H9 (cell line): Measurements from ENCODE around the gene LSM11. TPM values are rescaled to one million over a fixed set of nuclear protein-coding genes. Genes with fewer than 3 reads are reported as not detected.

Experiments
- DNase-seq: peaks from one replicate; pipeline ENCODE4 v3.0.0-alpha.2; 2017
- H2AFZ ChIP-seq: one replicate; pipeline ENCODE4 v1.6.1; 2013; ENCODE audit warnings: mild to moderate bottlenecking, low read length, control low read depth, moderate library complexity
- H2AK5ac ChIP-seq: 2 replicates; pipeline ENCODE4 v1.6.1; 2013; ENCODE audit warnings: low read length, control low read depth, mixed read lengths; ENCODE audit not compliant: insufficient read length
- H2BK120ac ChIP-seq: one replicate; pipeline ENCODE4 v1.6.1; 2013; ENCODE audit warnings: low read depth, mild to moderate bottlenecking, low read length, control low read depth, inconsistent platforms; ENCODE audit not compliant: poor library complexity, severe bottlenecking
- H2BK12ac ChIP-seq: 2 replicates; pipeline ENCODE4 v1.6.1; 2013; ENCODE audit warnings: low read length, control low read depth, mixed read lengths, low read depth; ENCODE audit not compliant: insufficient read length
- H2BK15ac ChIP-seq: 2 replicates; pipeline ENCODE4 v1.6.1; 2013; ENCODE audit warnings: low read depth, low read length, control low read depth
- H2BK20ac ChIP-seq: one replicate; pipeline ENCODE4 v1.6.1; 2013; ENCODE audit warnings: low read depth, mild to moderate bottlenecking, low read length, control low read depth, inconsistent platforms; ENCODE audit not compliant: poor library complexity, severe bottlenecking
- H2BK5ac ChIP-seq: 2 replicates; pipeline ENCODE4 v1.6.1; 2013; ENCODE audit warnings: low read length, control low read depth, mixed read lengths; ENCODE audit not compliant: insufficient read length
- H3K14ac ChIP-seq: 2 replicates; pipeline ENCODE4 v1.6.1; 2013; ENCODE audit warnings: low read length, control low read depth; ENCODE audit not compliant: insufficient read depth
- H3K18ac ChIP-seq: 2 replicates; pipeline ENCODE4 v1.6.1; 2013; ENCODE audit warnings: low read depth, mild to moderate bottlenecking, mixed read lengths, low read length, control low read depth; ENCODE audit not compliant: insufficient read length
- H3K23ac ChIP-seq: 2 replicates; pipeline ENCODE4 v1.6.1; 2013; ENCODE audit warnings: low read length, control low read depth, mixed read lengths, low read depth; ENCODE audit not compliant: insufficient read length
- H3K23me2 ChIP-seq: 2 replicates; pipeline ENCODE4 v1.6.1; 2013; ENCODE audit warnings: low read depth, mild to moderate bottlenecking, mixed read lengths, low read length, control low read depth; ENCODE audit not compliant: insufficient read length, poor library complexity, severe bottlenecking
- H3K27ac ChIP-seq: 2 replicates; pipeline ENCODE4 v1.5.1; 2013; ENCODE audit warnings: low read length, control low read depth, mixed read lengths, low read depth; ENCODE audit not compliant: insufficient read length
- H3K27me3 ChIP-seq: 2 replicates; pipeline ENCODE4 v1.6.1; 2013; ENCODE audit warnings: low read length, control low read depth, inconsistent platforms; ENCODE audit not compliant: insufficient read depth
- H3K4ac ChIP-seq: 2 replicates; pipeline ENCODE4 v1.6.1; 2013; ENCODE audit warnings: low read depth, mild to moderate bottlenecking, control low read depth, inconsistent platforms, low read length, moderate library complexity
- H3K4me1 ChIP-seq: 2 replicates; pipeline ENCODE4 v1.6.1; 2013; ENCODE audit warnings: low read length, control low read depth, inconsistent platforms; ENCODE audit not compliant: insufficient read depth
- H3K4me2 ChIP-seq: 2 replicates; pipeline ENCODE4 v1.6.1; 2013; ENCODE audit warnings: low read length, control low read depth, mixed read lengths; ENCODE audit not compliant: insufficient read length, insufficient read depth
- H3K56ac ChIP-seq: 2 replicates; pipeline ENCODE4 v1.6.1; 2013; ENCODE audit warnings: low read depth, mild to moderate bottlenecking, mixed read lengths, low read length, control low read depth; ENCODE audit not compliant: insufficient read length
- H3K79me1 ChIP-seq: 2 replicates; pipeline ENCODE4 v1.6.1; 2013; ENCODE audit warnings: low read depth, mild to moderate bottlenecking, moderate library complexity, low read length, control low read depth, inconsistent platforms; ENCODE audit not compliant: insufficient read depth, poor library complexity, severe bottlenecking
- H3K79me2 ChIP-seq: 2 replicates; pipeline ENCODE4 v1.6.1; 2013; ENCODE audit warnings: low read length, control low read depth, inconsistent platforms; ENCODE audit not compliant: insufficient read depth
- H3K9ac ChIP-seq: 2 replicates; pipeline ENCODE4 v1.6.1; 2013; ENCODE audit warnings: low read length, control low read depth, mixed read lengths; ENCODE audit not compliant: insufficient read length; ENCODE audit errors: extremely low read depth
- H3K9me3 ChIP-seq: one replicate; pipeline ENCODE4 v1.6.1; 2013; ENCODE audit warnings: low read depth, low read length, inconsistent platforms; ENCODE audit not compliant: control insufficient read depth
- H3T11ph ChIP-seq: one replicate; pipeline ENCODE4 v1.6.1; 2013; ENCODE audit warnings: mild to moderate bottlenecking, low read length, control low read depth, inconsistent platforms
- H4K20me1 ChIP-seq: one replicate; pipeline ENCODE4 v1.6.1; 2013; ENCODE audit not compliant: control insufficient read depth, insufficient read length, insufficient read depth
- H4K5ac ChIP-seq: 2 replicates; pipeline ENCODE4 v1.6.1; 2013; ENCODE audit warnings: low read depth, mild to moderate bottlenecking, mixed read lengths, low read length, control low read depth; ENCODE audit not compliant: insufficient read length
- H4K8ac ChIP-seq: replicated peaks from 2 replicates; pipeline ENCODE4 v1.6.1; 2013; ENCODE audit warnings: low read length, control low read depth, mixed read lengths, low read depth; ENCODE audit not compliant: insufficient read length
- H4K91ac ChIP-seq: 2 replicates; pipeline ENCODE4 v1.6.1; 2013; ENCODE audit warnings: low read depth, mild to moderate bottlenecking, moderate library complexity, mixed read lengths, low read length, control low read depth; ENCODE audit not compliant: insufficient read length
- H3K27ac Mint-ChIP-seq, 3 experiments: 2 replicates in 2 of 3; 3 replicates in 1 of 3; pipeline ENCODE4 v1.8.0; 2020 to 2021; ENCODE audit warnings: mixed read lengths in 3 of 3, mild to moderate bottlenecking in 1 of 3, moderate library complexity in 1 of 3
- H3K27me3 Mint-ChIP-seq: 2 replicates; pipeline ENCODE4 v1.8.0; 2021; ENCODE audit warnings: low read depth, mild to moderate bottlenecking, moderate library complexity, mixed read lengths
- H3K36me3 Mint-ChIP-seq, 3 experiments: 2 replicates in 2 of 3; 3 replicates in 1 of 3; pipeline ENCODE4 v1.8.0; 2020 to 2021; ENCODE audit warnings: low read depth in 3 of 3, mixed read lengths in 3 of 3; ENCODE audit not compliant: insufficient read depth in 1 of 3
- H3K4me1 Mint-ChIP-seq, 2 experiments: 2 replicates each; pipeline ENCODE4 v1.8.0; 2020; ENCODE audit warnings: mixed read lengths in 2 of 2
- H3K4me3 Mint-ChIP-seq, 2 experiments: 2 replicates in 1 of 2; 3 replicates in 1 of 2; pipeline ENCODE4 v1.8.0; 2020 to 2021; ENCODE audit warnings: mild to moderate bottlenecking in 2 of 2, mixed read lengths in 2 of 2, moderate library complexity in 1 of 2
- H3K9me3 Mint-ChIP-seq, 2 experiments: 2 replicates in 1 of 2; 3 replicates in 1 of 2; pipeline ENCODE4 v1.8.0; 2020; ENCODE audit warnings: mild to moderate bottlenecking in 2 of 2, mixed read lengths in 2 of 2, moderate library complexity in 1 of 2
- WGBS: extraction: QIAGEN DNeasy Blood & Tissue Kit; methylation state at CpG from one replicate; pipeline ENCODE4 v1.1.7; 2013; ENCODE audit warnings: missing lambda C conversion rate, low lambda C conversion rate, mixed read lengths; ENCODE audit not compliant: insufficient read length; ENCODE audit errors: extremely low coverage; 5-methylcytosine and 5-hydroxymethylcytosine counted together
- total RNA-seq: library from RNA; stranded (reverse); gene quantifications from 2 replicates; pipeline ENCODE4 v1.2.1, GENCODE V29; 2021
- TF ChIP-seq, protein P1 (sequence below): fragments of 200-600 bp; sonication (generic); conservative IDR thresholded peaks from 3 replicates; pipeline ENCODE4 v1.8.0; 2021; ENCODE audit warnings: antibody characterized with exemption, mild to moderate bottlenecking

LSM11 gene
- total RNA-seq, 1 experiment from 2014 or later, result 4.7 TPM

DNA sequence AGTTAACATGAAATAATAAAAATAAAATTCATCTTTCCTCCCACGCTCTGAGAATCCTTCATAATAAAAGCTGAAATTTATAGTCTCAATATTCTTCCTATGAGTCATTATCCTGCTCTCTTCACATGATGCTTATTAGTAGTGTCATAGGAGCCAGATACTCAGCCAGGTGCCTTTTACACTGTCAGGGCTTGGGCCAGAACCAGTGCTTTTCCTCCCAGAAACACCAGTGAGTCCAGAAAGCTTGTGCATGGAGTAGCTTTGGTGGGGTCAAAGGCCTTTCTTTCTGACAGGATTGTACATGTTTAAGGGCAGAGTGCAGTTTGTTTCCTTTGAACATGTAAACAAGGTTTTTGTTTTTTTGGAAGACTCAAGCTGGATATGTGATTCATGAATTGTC lies 6.8 kb downstream of the LSM11 start:
- Histone ChIP-seq H3K23ac (no peak overlapping the region), H3K4me1 (no peaks in the 10 kb centered on the region), H3K23me2 (no peaks in the 10 kb centered on the region), H3K56ac (no peak overlapping the region), H2AFZ (no peak overlapping the region), H4K5ac (no peak overlapping the region), H2BK20ac (no peak overlapping the region), H3K14ac (no peak overlapping the region), H3K27ac (no peak overlapping the region), H2BK15ac (no peak overlapping the region), H3K9ac (no peak overlapping the region), H2BK120ac (no peak overlapping the region), H2BK5ac (no peak overlapping the region), H3K9me3 (no peaks in the 10 kb centered on the region), H2AK5ac (no peak overlapping the region), H3K79me2 (no peaks in the 10 kb centered on the region), H3K27me3 (no peaks in the 10 kb centered on the region; the same call in 1 of the 2 replicates), H3K18ac (no peak overlapping the region), H4K20me1 (no peaks in the 10 kb centered on the region), H2BK12ac (no peak overlapping the region), H4K91ac (no peak overlapping the region), H3K79me1 (no peaks in the 10 kb centered on the region), H4K8ac (no peak overlapping the region), H3K4me2 (no peak overlapping the region), H3K4ac (no peak overlapping the region), H3T11ph (no peak overlapping the region)
- Mint-ChIP-seq H3K4me3 (no peak overlapping the region), H3K9me3 (no peaks in the 10 kb centered on the region), H3K27me3 (peaks cover 3% of the 10 kb centered on the region), H3K4me1 (peaks cover 4 to 5% of the 10 kb centered on the region in 2 experiments; a peak in 3 of 4 replicates), H3K27ac (no peak overlapping the region; a peak in 1 of 7 replicates), H3K36me3 (peaks cover 0 to 8% (median 3%) of the 10 kb centered on the region in 3 experiments; a peak in 3 of 7 replicates)
- TF ChIP-seq, protein P1, sequence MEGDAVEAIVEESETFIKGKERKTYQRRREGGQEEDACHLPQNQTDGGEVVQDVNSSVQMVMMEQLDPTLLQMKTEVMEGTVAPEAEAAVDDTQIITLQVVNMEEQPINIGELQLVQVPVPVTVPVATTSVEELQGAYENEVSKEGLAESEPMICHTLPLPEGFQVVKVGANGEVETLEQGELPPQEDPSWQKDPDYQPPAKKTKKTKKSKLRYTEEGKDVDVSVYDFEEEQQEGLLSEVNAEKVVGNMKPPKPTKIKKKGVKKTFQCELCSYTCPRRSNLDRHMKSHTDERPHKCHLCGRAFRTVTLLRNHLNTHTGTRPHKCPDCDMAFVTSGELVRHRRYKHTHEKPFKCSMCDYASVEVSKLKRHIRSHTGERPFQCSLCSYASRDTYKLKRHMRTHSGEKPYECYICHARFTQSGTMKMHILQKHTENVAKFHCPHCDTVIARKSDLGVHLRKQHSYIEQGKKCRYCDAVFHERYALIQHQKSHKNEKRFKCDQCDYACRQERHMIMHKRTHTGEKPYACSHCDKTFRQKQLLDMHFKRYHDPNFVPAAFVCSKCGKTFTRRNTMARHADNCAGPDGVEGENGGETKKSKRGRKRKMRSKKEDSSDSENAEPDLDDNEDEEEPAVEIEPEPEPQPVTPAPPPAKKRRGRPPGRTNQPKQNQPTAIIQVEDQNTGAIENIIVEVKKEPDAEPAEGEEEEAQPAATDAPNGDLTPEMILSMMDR, result no peak
- no CpG with 5 or more reads among the region's 1 CpG for WGBS
- no peak for DNase-seq
